SU-DHL-6 (cell line): ENCODE data around the gene NOX5.

Experiments used
- H2AFZ ChIP-seq: fragments of 200-600 bp; sonication (generic); 2 replicates; pipeline ENCODE4 v1.6.1; 2014; ENCODE audit warnings: low read depth, mild to moderate bottlenecking, moderate library complexity, mixed read lengths, antibody characterized with exemption, low read length; ENCODE audit not compliant: severe bottlenecking
- H3F3A ChIP-seq: fragments of 200-600 bp; shearing (Covaris generic); 2 replicates; pipeline ENCODE4 v1.6.0; 2016; ENCODE audit warnings: antibody characterized with exemption, mild to moderate bottlenecking; ENCODE audit not compliant: insufficient read depth
- H3K27ac ChIP-seq: fragments of 200-600 bp; sonication (generic); 2 replicates; pipeline ENCODE4 v1.5.1; 2016; ENCODE audit warnings: low read depth, mild to moderate bottlenecking, low read length, moderate library complexity, mixed read lengths
- H3K27me3 ChIP-seq: fragments of 200-600 bp; sonication (generic), shearing (Covaris generic); 2 replicates; pipeline ENCODE4 v1.6.0; 2014; ENCODE audit warnings: mild to moderate bottlenecking, low read length
- H3K36me3 ChIP-seq: fragments of 200-600 bp; sonication (generic); 2 replicates; pipeline ENCODE4 v1.6.1; 2014; ENCODE audit warnings: mild to moderate bottlenecking, low read length, mixed read lengths
- H3K4me2 ChIP-seq: fragments of 300-600, 200-600 bp; shearing (Covaris generic), sonication (generic); 2 replicates; pipeline ENCODE4 v1.6.0; 2014; ENCODE audit warnings: low read length, low read depth, mild to moderate bottlenecking; ENCODE audit not compliant: poor library complexity, severe bottlenecking
- H3K4me3 ChIP-seq: fragments of 200-600 bp; sonication (generic); 2 replicates; pipeline ENCODE4 v1.5.1; 2014; ENCODE audit warnings: antibody characterized with exemption, low read length, mild to moderate bottlenecking, mixed read lengths; ENCODE audit not compliant: insufficient read depth, poor library complexity, severe bottlenecking
- H3K79me2 ChIP-seq: fragments of 200-600 bp; sonication (generic); 2 replicates; pipeline ENCODE4 v1.6.1; 2014; ENCODE audit warnings: mild to moderate bottlenecking, low read length, moderate library complexity; ENCODE audit not compliant: insufficient read depth
- H3K9ac ChIP-seq: fragments of 200-600 bp; sonication (generic); 2 replicates; pipeline ENCODE4 v1.7.0; 2014; ENCODE audit warnings: mild to moderate bottlenecking, low read length
- H3K9me2 ChIP-seq: fragments of 200-600 bp; sonication (generic); replicated peaks from 2 replicates; pipeline ENCODE4 v1.6.1; 2014; ENCODE audit warnings: low read length; ENCODE audit not compliant: insufficient read depth
- H3K9me3 ChIP-seq: fragments of 200-600 bp; sonication (generic); 2 replicates; pipeline ENCODE4 v1.6.1; 2014; ENCODE audit warnings: low read length, mixed read lengths; ENCODE audit not compliant: insufficient read depth
- H4K20me1 ChIP-seq: fragments of 200-600 bp; sonication (generic); 2 replicates; pipeline ENCODE4 v1.6.1; 2014; ENCODE audit warnings: low read depth, mild to moderate bottlenecking, antibody characterized with exemption, low read length, moderate library complexity, mixed read lengths
- CTCF ChIP-seq: fragments of 200-600 bp; sonication (generic); IDR thresholded peaks from one replicate; pipeline ENCODE4 v1.5.1; 2017; ENCODE audit warnings: antibody characterized with exemption, mild to moderate bottlenecking, low read length, moderate library complexity; ENCODE audit not compliant: insufficient read depth, poor library complexity, severe bottlenecking
- EZH2phosphoT487 ChIP-seq: fragments of 200-600 bp; sonication (generic), shearing (Covaris generic); conservative IDR thresholded peaks from 2 replicates; pipeline ENCODE4 v1.6.1; 2018; ENCODE audit warnings: mild to moderate bottlenecking, antibody characterized with exemption, low read length, moderate library complexity, mixed read lengths

NOX5 gene

GRCh38 chr15:69084404-69085030 is 70.0 kb downstream of the NOX5 start:
- TF ChIP-seq CTCF = no peak
- no peak for TF ChIP-seq EZH2phosphoT487
- no peaks in the 10 kb centered on the region for H3F3A ChIP-seq
- no peaks in the 10 kb centered on the region for H3K36me3 ChIP-seq
- H3K27ac ChIP-seq = no peak overlapping the region
- H2AFZ ChIP-seq = no peak overlapping the region
- H3K9me3 ChIP-seq = no peaks in the 10 kb centered on the region
- no peaks in the 10 kb centered on the region for H3K9me2 ChIP-seq
- no peaks in the 10 kb centered on the region for H3K79me2 ChIP-seq
- H3K4me3 ChIP-seq = no peak overlapping the region
- H3K27me3 ChIP-seq = no peaks in the 10 kb centered on the region
- H3K4me2 ChIP-seq = no peak overlapping the region
- no peaks in the 10 kb centered on the region for H4K20me1 ChIP-seq
- no peak overlapping the region for H3K9ac ChIP-seq

- Histone ChIP-seq H4K20me1 (no peaks in the 10 kb centered on the region), H3K27ac (no peak overlapping the region), H3K36me3 (no peaks in the 10 kb centered on the region), H3K9me2 (no peaks in the 10 kb centered on the region), H2AFZ (no peak overlapping the region), H3K27me3 (no peaks in the 10 kb centered on the region), H3K9me3 (no peaks in the 10 kb centered on the region), H3F3A (no peaks in the 10 kb centered on the region), H3K79me2 (no peaks in the 10 kb centered on the region), H3K9ac (no peak overlapping the region), H3K4me3 (no peak overlapping the region), H3K4me2 (no peak overlapping the region)
- TF ChIP-seq EZH2phosphoT487 (no peak), CTCF (no peak)
Observed at GRCh38 chr15:69085325-69086081, 71.0 kb downstream of the NOX5 start.

GRCh38 chr15:69086427-69087204 is 72.1 kb downstream of the NOX5 start:
- H3K79me2 ChIP-seq = no peaks in the 10 kb centered on the region
- no peaks in the 10 kb centered on the region for H3K9me2 ChIP-seq
- no peak overlapping the region for H3K9ac ChIP-seq
- no peaks in the 10 kb centered on the region for H3F3A ChIP-seq
- no peaks in the 10 kb centered on the region for H3K9me3 ChIP-seq
- H4K20me1 ChIP-seq = no peaks in the 10 kb centered on the region
- no peak overlapping the region for H3K4me2 ChIP-seq
- no peak overlapping the region for H3K27ac ChIP-seq
- H3K4me3 ChIP-seq = no peak overlapping the region
- no peak for TF ChIP-seq EZH2phosphoT487
- no peak for TF ChIP-seq CTCF
- no peak overlapping the region for H2AFZ ChIP-seq
- no peaks in the 10 kb centered on the region for H3K36me3 ChIP-seq
- no peaks in the 10 kb centered on the region for H3K27me3 ChIP-seq
